Measurements from ENCODE around the gene TTLL9.

Gene TTLL9

DNA sequence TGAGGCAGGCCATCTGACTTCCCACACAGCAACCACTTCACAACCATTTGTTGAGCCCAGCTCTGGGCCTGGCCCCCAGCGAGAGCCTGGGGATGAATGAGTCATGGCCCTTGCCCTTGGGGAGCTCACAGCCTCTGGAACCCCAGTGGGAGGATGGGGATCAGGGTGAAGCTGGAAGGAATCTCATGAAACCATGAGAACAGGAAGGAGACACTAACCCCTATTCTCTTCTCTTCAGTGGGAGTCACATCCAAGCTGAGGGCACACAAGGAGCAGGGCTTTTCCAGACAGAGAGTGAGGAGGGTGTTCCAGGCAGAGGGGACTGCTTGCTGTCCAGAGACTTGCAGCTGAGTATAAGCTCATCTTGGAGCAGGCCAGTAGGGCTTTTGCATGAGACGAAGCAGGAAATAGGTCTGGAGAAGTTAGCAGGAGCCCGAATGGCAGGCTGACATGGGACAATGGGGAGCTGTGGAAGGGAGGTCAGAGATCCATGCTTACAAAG is 32.5 kb upstream of the TTLL9 start:
- no peak for FAIRE-seq

DNA sequence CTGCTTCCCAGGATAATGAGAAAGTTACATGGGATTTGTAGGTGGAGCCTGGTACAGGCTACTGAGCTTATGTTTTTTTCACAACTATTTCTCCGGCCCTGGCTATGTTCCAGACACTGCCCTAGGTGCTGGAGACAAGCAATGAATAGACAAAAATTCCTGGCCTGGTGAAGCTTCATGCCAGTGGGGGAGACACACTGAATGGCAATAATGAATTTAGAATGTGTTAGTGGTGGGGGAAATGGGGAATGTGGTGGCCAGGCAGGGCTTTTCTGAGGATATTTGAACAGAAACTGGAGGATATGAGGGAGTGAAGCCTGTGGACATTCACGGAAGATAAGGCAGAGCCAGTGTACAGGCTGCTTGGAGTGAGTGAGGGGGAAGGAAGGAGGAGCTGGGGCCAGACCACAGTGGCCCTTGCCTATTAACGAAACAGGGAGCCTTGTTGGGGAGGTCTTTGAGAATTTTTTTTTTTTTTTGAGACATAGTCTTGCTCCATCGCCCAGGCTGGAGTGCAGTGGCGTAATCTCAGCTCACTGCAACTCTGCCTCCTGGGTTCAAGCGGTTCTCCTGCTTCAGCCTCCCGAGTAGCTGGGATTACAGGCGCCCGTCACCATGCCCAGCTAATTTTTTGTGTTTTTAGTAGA is 31.7 kb upstream of the TTLL9 start:
- no peak for FAIRE-seq

DNA sequence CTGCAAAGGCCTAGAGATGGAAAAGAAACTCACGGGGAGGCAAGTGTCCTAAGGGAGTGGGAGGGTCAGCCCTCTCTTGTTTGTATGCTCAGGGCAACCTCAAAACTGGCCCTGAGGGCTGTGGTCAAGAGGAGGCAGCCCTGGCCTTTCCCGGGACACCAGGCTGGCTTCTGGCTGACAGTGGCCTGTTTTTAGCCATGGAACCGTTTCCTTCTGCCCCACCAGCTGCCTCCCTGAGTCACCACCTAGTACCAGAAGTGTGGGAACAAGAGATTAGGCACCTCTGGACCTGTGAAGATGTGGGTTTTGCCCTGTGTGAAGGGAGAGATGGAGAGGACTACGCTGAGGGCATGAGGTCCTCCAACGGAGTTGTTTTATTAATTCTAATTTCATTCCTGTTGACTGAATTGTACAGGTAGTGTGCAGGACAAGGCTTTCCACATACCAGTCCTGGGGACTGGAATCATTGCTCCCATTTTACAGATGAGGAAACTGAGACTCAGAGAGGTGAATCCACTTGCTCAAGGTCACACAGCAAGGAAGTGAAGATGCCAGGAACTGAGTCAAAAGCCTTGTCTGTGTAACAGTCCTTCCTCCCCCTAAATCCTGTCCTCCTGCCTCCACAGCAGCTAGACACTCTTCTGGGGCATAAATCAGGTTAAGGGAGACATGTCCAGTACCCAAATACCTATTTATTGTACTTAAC is 30.5 kb upstream of the TTLL9 start:
- FAIRE-seq = no peak

- FAIRE-seq = no peak
Observed at GRCh38 chr20:31840906-31841816, 29.3 kb upstream of the TTLL9 start.

DNA sequence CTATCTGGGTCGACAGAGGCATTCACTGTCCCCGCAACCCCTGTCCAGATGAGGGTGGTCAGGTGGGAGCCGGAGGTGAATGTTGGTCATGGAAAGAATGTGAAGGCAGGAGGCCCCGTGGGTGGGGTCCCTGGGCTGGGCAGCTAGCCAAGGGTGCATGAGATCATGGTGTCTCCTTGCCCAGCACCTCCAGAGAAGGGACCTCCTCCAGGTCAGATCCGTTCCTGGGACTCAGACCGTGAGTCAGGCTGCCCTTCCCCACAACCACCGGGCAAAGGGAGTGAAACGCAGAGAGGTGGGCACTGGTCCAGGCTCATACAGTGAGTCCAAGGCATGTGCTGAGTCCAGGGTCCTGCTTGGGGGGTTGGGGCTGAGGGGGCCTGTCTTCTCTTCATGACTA is 28.5 kb upstream of the TTLL9 start:
- FAIRE-seq = no peak

DNA sequence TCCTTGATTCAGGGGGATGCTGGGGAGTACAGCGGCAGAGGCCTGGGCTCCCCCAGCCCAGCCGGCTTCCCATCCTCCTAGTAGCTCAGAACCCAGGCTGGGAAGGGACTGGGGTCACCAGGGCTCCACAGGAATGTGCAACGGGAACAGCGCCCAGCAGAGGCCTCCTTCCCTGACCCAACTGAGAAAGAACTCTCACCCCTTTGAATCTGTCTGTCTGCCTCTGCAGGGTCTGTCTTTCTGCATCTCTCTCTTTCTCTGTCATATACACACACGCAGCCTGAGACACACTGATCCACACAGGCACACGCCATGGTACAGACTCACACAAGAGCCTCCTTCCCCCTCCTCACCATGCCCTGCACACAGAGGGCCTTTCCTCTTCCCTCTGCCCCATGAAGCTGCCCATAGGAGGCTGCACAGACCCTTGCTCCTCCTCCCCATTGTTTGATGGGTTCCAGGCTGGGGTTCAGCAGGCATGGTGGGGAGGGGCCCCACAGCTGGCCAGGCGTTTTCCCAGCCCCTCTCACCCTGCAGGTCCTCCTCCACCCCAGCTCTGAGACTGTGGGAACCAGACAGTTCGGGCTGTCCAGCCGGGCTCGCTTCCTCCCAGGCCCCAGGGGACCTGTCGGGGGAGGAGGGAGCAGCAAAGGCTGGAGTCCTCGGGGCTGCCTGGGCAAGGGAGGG is 27.8 kb upstream of the TTLL9 start:
- FAIRE-seq = no peak

DNA sequence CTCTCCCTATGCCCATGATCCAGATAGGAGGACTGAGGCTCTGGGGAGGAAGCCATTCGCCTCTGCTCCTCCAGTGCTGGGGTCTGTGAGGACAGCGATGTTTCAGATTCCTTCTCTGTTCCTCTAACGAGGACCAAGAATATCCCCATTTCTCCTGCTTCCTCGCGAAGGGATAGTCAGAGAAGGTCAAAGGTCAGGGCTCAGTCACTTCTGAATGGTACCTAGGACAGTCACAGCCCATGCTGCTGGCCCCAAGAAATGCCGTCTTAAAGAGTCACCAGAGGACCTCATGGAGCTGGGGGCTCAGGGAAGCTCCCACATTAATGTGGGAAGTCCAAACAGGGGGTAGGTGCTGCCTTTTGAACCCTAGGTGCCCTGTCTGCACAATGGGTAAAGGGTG is 27.1 kb upstream of the TTLL9 start:
- FAIRE-seq = no peak

GRCh38 chr20:31843881-31844280 is 26.6 kb upstream of the TTLL9 start:
- FAIRE-seq = no peak

GRCh38 chr20:31844737-31845299 is 25.6 kb upstream of the TTLL9 start:
- no peak for FAIRE-seq

DNA sequence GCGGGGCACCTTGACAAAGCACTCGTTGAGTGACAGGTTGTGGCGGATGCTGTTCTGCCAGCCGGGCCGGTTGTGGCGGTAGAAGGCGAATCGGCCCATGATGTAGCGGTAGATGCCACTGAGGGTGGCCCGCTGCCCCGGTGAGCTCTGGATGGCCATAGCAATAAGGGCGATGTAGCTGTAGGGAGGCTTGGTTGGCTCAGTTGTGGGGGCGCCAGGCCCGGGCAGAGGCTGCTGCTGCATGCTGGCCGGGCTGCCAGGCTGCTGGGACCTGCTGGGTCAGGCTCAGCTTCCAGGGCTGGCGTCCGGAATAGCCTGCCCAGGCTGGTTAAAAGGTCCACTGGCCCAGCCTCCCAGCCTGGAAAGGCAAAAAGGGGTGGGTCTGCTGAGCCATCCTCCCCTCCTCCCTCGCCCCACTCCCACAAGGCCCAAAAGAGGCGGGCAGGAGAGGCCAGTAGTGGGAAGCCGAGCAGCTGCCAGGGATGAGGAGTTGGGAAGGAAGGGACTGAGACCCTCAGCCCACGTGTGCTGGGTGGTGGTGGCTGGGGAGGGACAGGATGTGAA is 25.1 kb upstream of the TTLL9 start, which contains the start of gene FOXS1:
TSS of gene FOXS1 (minus strand) at position 305 of the 564 bp plus-strand sequence. CDS start at position 243, 62 bp downstream.
- no peak for FAIRE-seq

GRCh38 chr20:31846793-31847138 is 23.7 kb upstream of the TTLL9 start:
- FAIRE-seq = no peak

DNA sequence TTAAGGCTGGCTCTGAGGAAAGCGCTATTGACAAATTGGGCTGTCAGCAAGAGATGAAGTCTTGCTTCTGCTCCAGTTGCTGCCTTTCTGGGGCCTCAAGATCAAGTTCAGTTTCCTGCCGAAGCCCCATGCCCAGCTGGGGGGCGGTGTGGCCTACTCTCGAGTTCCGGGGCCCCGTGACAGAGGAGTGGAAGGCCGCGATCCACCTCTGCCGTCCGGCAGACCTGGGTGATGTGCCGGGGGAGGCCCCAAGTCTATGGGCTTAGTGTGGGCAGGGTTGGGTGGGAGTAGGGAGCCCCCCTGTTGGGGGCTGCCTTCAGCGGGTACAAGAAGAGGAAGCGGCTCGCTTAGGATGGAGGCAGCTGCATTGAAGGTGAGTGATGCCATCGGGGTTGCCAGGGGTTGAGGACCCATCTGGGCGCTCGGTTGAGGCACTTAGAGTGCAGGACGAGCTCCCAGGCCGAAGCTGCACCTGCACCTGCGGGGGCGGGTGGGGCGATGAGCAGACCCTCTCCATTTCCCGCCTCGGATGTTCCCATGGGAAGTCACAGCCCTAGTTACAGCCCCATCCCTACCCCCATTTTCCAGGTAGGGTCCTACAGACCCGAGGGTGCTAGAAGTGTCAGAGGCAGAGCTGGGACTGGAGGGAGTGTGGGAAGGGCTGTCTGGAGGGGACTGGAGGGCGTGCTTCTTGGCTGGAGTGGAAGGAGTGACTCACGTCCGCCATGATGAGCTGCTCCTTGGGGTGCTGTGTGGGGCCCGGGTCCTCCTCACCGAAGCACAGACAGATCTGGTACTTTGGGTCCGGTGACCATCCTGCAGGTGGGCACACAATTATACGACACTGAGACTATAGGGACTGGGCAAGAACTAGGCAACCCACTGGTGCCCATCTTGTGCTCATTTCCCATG is 22.1 kb upstream of the TTLL9 start:
- no peak for FAIRE-seq

DNA sequence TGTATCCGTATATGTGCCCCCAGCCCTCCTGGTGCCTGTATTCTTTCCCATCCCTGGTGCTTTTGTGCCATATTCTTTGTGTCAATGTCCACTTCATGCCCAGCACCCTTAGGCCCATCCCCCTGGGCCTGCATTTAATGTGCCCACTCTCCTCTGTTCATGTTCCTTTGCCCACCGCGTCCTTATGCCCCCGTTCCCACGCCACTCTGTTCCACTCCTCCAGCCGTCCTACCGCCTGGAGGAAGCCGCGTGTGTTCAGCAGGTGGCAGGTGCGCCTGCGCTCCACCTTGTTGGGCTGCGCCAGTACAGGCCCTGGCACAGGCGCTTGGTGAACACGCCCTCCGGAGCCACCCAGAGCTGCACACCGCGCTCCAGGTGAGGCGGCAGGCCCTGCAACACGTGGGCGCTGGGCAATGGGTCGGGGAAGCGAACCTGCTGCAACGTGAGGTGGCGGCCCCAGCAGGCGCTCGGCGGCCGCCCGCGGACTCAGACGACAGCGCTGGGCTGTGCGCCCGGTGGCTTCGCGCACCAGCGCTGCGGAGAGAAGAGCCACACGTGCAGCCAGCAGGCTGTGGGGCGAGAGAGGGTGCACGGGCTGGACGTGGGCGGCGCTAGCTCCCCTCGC is 21.0 kb upstream of the TTLL9 start:
- FAIRE-seq = no peak

DNA sequence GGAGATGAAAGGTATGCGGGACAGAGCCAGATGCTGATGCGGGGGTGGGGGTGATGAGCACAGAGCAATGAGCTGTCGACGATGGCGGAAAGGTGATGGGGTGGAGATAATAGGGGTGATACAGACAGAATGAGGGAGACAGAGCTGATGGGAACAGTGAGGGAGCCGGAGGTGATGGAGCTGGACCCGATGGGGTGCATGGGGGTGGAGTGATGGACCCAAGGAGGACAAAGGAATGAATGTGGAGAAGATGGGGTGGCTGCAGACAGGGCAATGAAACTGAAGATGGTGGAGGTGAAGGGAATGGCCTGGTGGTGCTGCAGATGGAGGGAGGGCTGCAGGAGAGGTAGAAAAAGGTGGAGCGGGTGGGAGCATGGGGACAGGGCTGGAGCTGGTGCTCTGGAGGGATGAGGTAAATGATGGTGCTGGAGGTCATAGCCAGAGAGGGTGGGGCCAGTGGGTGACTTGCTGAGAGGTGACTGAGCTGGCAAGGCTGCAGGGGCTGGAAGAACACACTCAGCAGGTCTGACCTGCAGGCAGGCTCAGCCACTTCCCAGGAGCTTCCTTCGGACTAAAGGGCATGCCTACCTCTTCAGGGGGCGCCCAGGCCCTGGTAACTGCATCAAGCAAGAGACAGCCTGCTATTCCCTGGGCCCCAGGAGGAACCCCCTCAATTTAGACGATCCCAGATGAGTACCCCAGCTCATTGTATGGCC is 19.0 kb upstream of the TTLL9 start:
- no peak for FAIRE-seq

GRCh38 chr20:31853481-31853880 is 17.0 kb upstream of the TTLL9 start:
- no peak for FAIRE-seq

DNA sequence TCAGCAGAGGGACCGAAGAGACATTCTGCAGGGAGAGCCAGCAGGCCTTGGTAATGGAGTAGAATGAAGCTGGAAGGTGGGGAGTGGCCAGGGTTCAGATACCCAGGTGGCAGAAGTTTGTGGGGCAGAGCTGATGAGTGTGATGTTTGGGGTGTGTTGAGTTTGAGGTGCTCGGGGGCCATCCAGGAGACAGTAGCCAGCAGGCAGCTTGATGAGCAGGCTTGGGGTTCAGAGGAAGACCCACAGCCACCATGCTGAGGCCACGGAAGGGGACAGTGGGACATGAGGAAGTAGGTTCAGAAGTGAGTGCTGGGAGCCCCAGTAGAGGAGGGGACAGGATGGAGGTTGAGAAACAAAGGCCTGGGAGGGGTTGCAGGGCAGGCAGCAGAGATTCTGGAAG is 13.9 kb upstream of the TTLL9 start:
- FAIRE-seq = no peak

GRCh38 chr20:31857861-31858759 is 12.3 kb upstream of the TTLL9 start:
- no peak for FAIRE-seq

DNA sequence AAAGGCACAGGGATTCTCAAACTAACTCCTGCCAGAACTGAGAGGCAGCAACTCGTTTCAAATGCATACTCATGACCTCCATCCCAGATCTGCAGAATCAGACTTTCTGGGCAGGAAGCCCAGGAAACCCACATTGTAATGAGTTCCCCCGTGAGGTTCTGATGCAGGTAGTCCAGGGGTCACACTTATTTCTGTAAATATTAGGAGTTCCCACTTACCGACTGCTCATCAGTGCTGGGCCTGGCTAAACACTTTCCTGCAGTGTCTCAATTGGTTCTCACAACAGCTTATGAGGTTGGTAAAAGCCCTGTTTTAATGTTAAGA is 11.7 kb upstream of the TTLL9 start:
- no peak for FAIRE-seq
